Fibroblast of skin of right biceps (primary cell): ENCODE data around the gene NEMP2.
A peak's percentile ranks its signal among the peaks of the same experiment; 100 is the strongest.

Experiments used
- DNase-seq: peaks from one replicate; pipeline ENCODE4 v3.0.0-alpha.2; 2013

The NEMP2 gene

GRCh38 chr2:190534310-190535120 lies at the start of gene NEMP2:
Gene NEMP2, minus strand, starts transcription at chr2:190534722. Its CDS starts 67 bp downstream, at chr2:190534655.
- DNase-seq, result peak; percentile 81

GRCh38 chr2:190583507-190584337 lies 49.2 kb upstream of the NEMP2 start:
- peak; percentile 18 for DNase-seq

DNA sequence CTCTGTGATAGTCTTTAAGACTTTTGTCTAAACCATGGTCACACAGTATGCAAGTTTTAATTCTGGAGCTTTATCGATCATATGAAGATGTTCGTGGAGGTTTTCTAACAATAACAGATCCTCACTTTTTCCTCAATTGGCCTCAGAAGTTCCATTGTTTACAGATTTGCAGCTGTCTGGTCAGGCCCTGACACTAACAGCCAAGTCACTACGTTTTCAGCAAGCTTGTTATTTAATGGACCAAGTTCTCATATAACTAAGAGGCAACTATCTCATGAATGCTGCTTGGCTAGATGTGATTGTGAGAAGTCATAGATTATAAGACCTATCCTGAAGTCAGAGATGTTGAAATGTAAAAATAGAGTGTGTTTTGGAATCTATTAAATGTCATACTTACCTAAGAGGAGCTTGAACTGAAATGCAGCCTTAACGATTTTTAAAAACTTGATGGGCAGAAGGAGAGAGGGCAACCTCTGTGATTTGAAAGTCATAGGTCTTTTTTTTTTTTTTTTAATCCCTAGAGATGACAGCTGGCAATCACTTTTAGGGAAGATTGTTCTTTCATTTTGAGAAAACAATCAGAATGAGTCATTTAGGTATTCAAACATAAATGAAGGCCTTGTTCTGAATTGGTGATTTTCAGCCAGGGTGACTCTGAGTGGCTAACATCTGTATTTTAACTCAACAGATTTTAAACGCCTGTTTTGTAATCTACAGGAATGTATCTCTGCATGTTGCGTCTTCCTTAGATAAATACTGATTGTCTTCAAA lies 48.4 kb upstream of the NEMP2 start:
- DNase-seq, result no peak

GRCh38 chr2:190582019-190582418 lies 47.5 kb upstream of the NEMP2 start:
- DNase-seq, result no peak

DNA sequence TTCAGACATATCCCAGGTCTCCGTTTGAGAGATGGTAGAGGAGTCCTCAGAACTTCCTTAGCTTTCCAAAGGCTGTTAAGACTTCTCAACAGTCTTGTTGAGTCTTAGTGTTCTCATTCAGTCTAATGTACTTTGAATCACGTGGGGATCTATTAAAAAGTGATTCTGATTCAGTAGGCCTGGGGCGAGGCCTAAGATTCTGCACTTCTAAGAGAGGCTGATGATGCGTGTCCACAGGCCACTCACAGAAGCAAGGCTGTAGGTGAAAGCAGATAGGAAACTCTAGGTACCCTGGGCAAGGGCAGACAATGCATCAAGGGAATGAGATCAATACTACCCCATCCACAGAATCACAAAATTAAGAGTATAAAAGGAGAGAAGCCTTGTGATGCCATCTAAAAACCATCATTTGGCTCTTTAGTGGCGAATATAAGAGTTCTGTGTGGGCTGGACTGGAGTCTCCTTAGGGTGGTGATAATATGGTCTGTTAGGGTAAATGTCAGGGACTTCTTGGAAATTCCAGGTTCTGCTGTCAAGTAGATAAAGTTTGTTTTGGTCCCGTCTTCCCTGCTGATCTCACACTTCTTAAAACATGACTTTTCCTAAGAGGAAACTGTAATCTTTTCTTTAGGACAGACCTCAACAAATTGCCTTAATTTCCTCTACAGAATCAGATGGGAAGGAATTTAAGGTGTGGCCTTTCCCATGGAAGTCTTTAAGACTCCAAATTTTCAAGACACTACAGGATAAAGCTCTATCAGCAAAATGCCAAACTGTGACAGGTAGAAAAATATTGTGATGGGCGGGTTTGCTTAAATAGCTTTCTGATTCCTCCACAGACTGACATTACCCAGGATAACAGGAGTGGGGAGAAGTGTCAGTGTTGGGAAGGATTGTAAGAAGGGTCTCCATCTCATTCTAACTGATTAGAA lies 45.7 kb upstream of the NEMP2 start:
- no peak for DNase-seq

GRCh38 chr2:190579058-190579410 lies 44.5 kb upstream of the NEMP2 start:
- no peak for DNase-seq

DNA sequence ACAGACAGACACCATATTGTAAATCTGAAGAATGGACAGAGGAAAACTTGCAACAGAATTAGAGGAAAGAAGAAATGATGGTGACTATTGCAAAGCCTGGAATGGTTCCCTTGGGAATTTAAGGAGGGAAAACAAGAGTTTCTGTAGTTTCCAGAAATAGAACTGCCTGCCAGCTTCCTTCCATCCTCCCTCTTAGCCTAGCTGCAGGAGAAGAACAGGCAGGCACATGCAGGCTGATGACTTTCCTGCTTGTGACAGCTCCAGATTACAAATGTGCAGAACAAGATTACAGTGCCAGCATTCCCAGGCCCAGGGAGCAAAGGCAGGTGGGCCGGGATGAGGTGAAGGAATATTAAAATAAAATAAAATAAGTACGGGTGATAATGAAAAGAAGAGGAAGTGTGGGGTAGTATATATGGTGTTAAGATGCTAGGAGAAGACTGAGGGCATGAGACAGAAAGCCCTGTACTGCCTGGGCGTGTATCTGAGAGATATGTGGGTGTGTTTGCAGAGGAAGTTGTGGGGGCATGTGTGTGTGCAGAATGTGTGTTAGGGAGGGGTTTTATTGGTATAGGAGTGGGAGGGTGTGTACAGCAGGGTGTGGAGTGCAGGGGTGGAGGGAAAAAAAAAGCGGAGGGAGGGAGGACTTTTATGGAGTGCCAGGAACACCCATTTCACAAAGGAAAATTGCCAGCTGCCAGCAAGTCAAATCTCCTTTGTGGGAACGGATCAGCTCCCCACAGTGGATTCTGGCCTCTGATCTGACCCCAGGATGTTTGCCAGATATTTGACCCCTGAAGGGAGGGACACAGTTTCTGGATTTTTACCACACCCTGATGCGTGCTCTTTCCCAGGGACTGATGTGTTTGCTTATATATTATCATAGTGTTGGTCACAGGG lies 43.9 kb upstream of the NEMP2 start:
- peak; percentile 42 for DNase-seq

DNA sequence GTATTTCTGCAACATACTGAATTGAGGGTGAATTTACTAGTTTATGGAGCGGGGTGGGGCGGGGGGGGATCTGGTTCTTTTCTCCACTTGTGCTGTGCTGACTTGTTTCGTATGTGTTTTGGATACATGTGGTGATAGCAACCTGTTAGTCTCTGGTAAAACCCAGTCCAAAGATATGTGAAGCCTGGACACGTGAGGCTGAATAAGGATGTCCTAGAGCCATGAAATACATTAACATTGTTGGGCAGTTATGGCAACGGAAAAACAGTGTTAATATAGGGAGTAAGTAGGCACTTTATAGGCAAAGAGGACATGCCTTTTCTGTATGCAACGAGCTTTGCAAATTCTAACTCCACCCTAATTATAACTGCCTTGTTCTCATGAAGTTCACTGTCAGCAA lies 42.1 kb upstream of the NEMP2 start:
- DNase-seq, result no peak

GRCh38 chr2:190575263-190575662 lies 40.7 kb upstream of the NEMP2 start:
- no peak for DNase-seq

DNA sequence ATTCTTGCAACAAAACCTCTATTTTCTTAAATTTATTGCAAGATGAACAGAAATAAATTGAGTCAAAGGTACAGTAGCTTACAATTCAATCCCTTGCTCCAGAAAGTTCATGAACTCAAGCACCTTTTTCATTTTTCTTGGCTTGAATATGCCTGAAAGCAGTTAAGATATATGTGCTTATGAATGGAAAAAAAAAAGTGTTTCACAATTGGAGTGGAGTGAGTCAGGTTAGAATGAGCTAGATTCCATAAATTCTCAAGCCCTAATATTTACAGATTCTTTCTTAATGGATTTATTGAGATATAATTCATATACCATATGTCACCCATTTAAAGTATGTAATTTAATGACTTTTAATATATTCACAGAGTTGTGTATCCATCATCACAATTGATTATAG lies 39.6 kb upstream of the NEMP2 start:
- DNase-seq, result peak; percentile 54

GRCh38 chr2:190572246-190572645 lies 37.7 kb upstream of the NEMP2 start:
- no peak for DNase-seq

DNA sequence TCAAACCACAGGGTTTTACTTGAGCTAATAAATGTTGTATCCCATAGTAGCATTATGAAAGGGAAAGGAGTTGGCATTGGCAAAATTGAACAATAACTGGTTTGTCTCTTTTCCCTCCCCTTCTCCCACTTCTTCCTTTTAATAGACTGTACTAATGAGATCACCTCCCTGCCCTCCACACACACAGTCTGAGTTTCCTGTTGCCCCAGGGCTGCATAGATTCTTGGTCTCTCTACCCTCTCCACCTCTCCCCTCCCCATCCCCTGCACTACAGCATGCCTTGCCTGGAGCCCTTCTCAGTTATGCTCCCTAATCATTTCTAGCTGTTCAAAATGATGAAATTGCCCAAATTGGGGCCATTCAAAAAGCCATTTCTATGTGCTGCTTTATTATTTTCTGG lies 37.2 kb upstream of the NEMP2 start:
- DNase-seq, result no peak

DNA sequence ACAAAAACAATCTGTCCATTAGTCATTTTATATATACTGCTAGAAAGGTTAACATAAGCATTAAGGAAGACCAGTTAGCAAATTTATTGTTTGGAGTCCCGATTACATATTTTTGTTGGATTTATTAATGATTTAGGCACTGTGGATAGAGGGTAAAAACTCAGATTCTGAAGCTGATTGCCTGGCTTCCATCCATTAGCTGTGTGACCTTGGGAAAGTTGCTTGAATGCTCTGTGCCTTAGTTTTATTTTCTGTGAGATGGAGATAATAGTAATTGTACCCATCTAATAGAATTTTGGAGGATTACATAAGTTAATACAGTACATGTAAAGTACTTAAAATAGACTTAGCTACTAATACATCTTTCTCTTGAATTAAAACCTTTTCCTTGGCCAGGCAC lies 36.3 kb upstream of the NEMP2 start:
- no peak for DNase-seq

GRCh38 chr2:190569994-190570755 lies 35.7 kb upstream of the NEMP2 start:
- DNase-seq, result no peak

DNA sequence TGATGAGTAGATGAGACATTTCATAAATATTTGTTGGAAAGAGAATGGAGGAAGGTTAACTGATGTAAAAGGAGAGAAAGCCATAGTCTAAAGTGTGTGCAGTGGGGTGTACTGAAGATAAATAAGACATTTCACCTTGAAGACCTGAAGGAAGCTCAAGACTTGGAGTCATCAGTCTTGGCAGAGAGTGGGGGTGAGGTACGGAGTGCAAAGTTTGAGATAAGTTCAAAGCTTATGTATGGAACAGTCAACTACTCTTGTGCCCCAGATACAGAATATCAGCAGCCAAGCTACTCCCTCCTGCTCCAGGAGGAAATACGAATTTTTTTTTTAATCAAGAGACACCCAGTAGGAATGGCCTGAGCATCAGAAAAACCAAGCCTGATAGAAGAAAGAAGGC lies 30.3 kb upstream of the NEMP2 start:
- no peak for DNase-seq

DNA sequence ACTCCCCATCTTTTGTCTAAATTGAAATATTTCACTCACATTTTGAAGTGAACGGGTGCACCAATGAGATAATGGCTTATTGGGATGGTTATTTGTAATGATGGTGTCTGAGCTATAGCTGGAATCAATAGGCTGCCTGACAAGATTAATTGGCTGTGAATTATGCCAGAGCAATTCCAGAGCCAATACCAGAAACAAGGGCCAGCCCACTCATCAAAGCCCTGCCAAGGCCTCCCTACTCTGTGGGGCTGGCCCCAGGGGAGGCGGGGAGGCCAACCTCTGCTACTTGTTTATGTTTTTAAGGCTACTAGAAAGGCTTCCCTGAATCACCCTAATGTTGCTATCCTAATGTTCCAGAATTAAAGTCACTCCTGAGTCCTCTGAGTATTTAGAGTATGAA lies 29.1 kb upstream of the NEMP2 start:
- no peak for DNase-seq

GRCh38 chr2:190563109-190563508 lies 28.6 kb upstream of the NEMP2 start:
- DNase-seq, result no peak

DNA sequence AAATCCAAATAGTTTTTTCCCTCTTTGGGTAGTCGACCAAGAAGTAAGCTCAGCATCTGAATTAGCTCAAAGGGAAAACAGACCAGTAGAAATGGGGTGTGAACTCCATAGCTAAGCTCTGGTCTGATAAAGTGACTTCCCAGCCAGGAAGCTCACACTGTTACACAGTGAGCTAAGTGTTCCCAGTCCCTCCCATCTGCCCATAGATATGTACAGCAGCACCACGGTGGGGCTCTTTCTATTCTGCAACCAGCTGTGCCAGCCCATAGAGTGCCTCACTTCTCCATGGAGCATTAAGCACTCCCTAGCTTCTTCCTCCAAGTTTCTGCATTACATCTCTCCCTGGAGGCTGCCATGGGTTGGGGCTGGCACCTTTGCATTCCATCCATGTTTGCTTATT lies 27.6 kb upstream of the NEMP2 start:
- DNase-seq, result no peak

GRCh38 chr2:190561094-190561493 lies 26.6 kb upstream of the NEMP2 start:
- DNase-seq, result no peak

- DNase-seq, result no peak
These were observed 20.0 kb upstream of the NEMP2 start for GRCh38 chr2:190554357-190555006.
